K562 (cell line): ENCODE results near the gene KLHL18. TPM values are rescaled to one million over a fixed set of nuclear protein-coding genes. Genes with fewer than 3 reads are reported as not detected.
A peak's percentile ranks its signal among the peaks of the same experiment; 100 is the strongest.

Experiments
- ETV1 ChIP-seq: fragments of 450-650 bp; conservative IDR thresholded peaks from 2 replicates; pipeline ENCODE4 v1.6.1; 2016; ENCODE audit warnings: missing genetic modification characterization, control low read depth, low read depth, missing compliant biosample characterization
- ETV5 ChIP-seq: sonication (generic); formaldehyde crosslinking; IDR thresholded peaks from 2 replicates; pipeline ENCODE4 v1.4.0; 2020; ENCODE audit warnings: low read depth, mild to moderate bottlenecking, missing genetic modification reagents
- HDAC1 ChIP-seq, 2 experiments: fragments of 450-650 bp; IDR thresholded peaks; 2 replicates each; pipeline ENCODE4 v1.6.1; 2016 to 2017; ENCODE audit warnings: inconsistent platforms in 1 of 2, mild to moderate bottlenecking in 1 of 2, moderate library complexity in 1 of 2
- MTA2 ChIP-seq: fragments of 450-650 bp; IDR thresholded peaks from 2 replicates; pipeline ENCODE4 v1.6.1; 2016; ENCODE audit warnings: low read depth
- MTA3 ChIP-seq: fragments of 450-650 bp; formaldehyde crosslinking; IDR thresholded peaks from 2 replicates; pipeline ENCODE4 v1.6.1; 2017; ENCODE audit warnings: mild to moderate bottlenecking, borderline replicate concordance
- NEUROD1 ChIP-seq: fragments of 150-350 bp; IDR thresholded peaks from 2 replicates; pipeline ENCODE4 v1.6.1; 2014; ENCODE audit warnings: borderline replicate concordance, low read length, low read depth; ENCODE audit not compliant: partially characterized antibody
- NR2C2 ChIP-seq, 2 experiments: fragments of 200-800 bp in 1 of 2; sonication (Bioruptor generic) in 1 of 2; sonication (generic) in 1 of 2; formaldehyde crosslinking in 1 of 2; IDR thresholded peaks; 2 replicates each; pipeline versions ENCODE4 v1.6.1 to v1.8.0; 2016 to 2022; ENCODE audit warnings: mild to moderate bottlenecking in 1 of 2, missing compliant biosample characterization in 1 of 2, missing genetic modification characterization in 1 of 2, missing genetic modification reagents in 1 of 2
- PHF20 ChIP-seq: fragments of 450-650 bp; IDR thresholded peaks from 2 replicates; pipeline ENCODE4 v1.6.1; 2018; ENCODE audit not compliant: partially characterized antibody
- SIX5 ChIP-seq, 2 experiments: IDR thresholded peaks; 2 replicates each; pipeline ENCODE4 v1.6.1; 2011; ENCODE audit warnings: low read length in 2 of 2, borderline replicate concordance in 1 of 2, low read depth in 1 of 2, mild to moderate bottlenecking in 1 of 2, moderate library complexity in 1 of 2; ENCODE audit not compliant: insufficient read depth in 1 of 2
- ZNF347 ChIP-seq: fragments of 450-650 bp; formaldehyde crosslinking; IDR thresholded peaks from 2 replicates; pipeline ENCODE4 v1.4.0; 2020; ENCODE audit warnings: low read depth, mild to moderate bottlenecking, moderate library complexity
- polyA plus RNA-seq, 8 experiments: library from polyadenylated mRNA; depleted of rRNA in 4 of 8; stranded (reverse) in 5 of 8; unstranded in 3 of 8; fragments of >200 nt; fragmentation: Nextera tagmentation in 2 of 8; fragmentation: Illumina TruSeq in 1 of 8; extraction: Ambion mirVana in 2 of 8; extraction: Trizol in 1 of 8; gene quantifications; 2 replicates each; pipeline versions ENCODE4 v1.2.1 to v1.2.3, GENCODE V29; 2011 to 2014; ENCODE audit warnings: inconsistent platforms in 1 of 8, missing spikeins in 1 of 8
- total RNA-seq, 7 experiments: library from RNA; depleted of rRNA in 6 of 7; stranded (reverse); fragments of >200 nt in 6 of 7; fragmentation: Illumina TruSeq in 2 of 7; extraction: Trizol in 2 of 7; gene quantifications; 2 replicates each; pipeline versions ENCODE4 v1.2.1 to v1.2.3, GENCODE V29; 2011 to 2021; ENCODE audit warnings: low replicate concordance in 1 of 7
- TF ChIP-seq, protein P1 (sequence below): sonication (generic); formaldehyde crosslinking; IDR thresholded peaks from 2 replicates; pipeline ENCODE4 v1.8.1; 2023; ENCODE audit warnings: mild to moderate bottlenecking, missing genetic modification reagents, moderate library complexity
- TF ChIP-seq, protein P2 (sequence below): fragments of 450-650 bp; formaldehyde crosslinking; IDR thresholded peaks from 2 replicates; pipeline ENCODE4 v1.4.0; 2022; ENCODE audit warnings: missing genetic modification characterization
- TF ChIP-seq, protein P3 (sequence below): fragments of 450-650 bp; conservative IDR thresholded peaks from 2 replicates; pipeline ENCODE4 v1.6.1; 2016; ENCODE audit warnings: missing genetic modification characterization, low read depth, mild to moderate bottlenecking, control low read depth, missing compliant biosample characterization

Gene KLHL18
- total and polyA plus RNA-seq, 9 of the 15 experiments (the other 6 are each of a cell fraction or from before 2014, with no cell fraction given): 26.7 to 97.5 (median 48.7) TPM

DNA sequence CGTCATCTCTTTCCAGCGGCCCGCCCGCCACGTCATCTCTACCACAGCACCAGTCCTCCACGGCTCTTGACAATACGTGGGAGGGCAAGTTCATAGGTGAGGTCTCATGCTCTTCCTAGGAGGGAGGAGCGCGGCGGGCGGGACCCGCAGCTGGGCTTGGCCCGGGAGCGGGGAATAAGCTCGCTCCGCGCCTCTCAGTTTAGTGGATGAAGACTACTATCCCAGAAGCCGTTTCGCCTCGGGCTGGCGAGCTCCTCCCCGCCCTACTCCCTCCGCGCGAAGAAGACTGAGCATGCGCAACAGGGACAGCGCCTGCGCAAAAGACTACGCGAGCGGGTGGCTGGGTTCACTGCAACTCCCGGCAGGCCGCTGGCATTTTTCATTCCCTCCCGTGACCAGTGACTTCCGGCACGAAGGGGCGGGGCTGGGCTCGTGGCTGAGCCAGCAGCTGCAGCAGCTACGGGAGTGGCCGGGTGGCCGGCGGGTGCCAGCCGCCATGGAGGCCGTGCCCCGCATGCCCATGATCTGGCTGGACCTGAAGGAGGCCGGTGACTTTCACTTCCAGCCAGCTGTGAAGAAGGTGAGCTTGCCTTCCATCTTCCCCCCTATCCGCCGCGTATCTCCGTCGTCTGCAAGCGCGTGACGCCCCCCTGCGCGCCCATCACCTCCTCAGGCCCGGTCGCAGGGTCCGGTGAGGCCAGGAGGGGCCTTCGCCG lies 98.0 kb downstream of the KLHL18 start, which contains the start of gene PTPN23 (continued):
- TF ChIP-seq HDAC1 (IDR thresholded peaks at IDR 0.05): peak in 1 of 2 experiments; percentile 97; a peak in 2 of 4 replicates
- no peak for TF ChIP-seq MTA2
- TF ChIP-seq NEUROD1: peak; percentile 55
- TF ChIP-seq PHF20: peak; percentile 86
- peak; percentile 90 for TF ChIP-seq NR2C2 (CRISPR knock-in tag; IDR thresholded peaks at IDR 0.05)
- peak; percentile 97 for TF ChIP-seq NR2C2 (tag; IDR thresholded peaks at IDR 0.05)
- peak; percentile 95 for TF ChIP-seq ETV5 (CRISPR knock-in tag)
- TF ChIP-seq, protein P1, sequence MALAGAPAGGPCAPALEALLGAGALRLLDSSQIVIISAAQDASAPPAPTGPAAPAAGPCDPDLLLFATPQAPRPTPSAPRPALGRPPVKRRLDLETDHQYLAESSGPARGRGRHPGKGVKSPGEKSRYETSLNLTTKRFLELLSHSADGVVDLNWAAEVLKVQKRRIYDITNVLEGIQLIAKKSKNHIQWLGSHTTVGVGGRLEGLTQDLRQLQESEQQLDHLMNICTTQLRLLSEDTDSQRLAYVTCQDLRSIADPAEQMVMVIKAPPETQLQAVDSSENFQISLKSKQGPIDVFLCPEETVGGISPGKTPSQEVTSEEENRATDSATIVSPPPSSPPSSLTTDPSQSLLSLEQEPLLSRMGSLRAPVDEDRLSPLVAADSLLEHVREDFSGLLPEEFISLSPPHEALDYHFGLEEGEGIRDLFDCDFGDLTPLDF: peak; percentile 78; the same call in 1 of the 2 replicates
- no peak for TF ChIP-seq ZNF347 (CRISPR knock-in tag)
- TF ChIP-seq, protein P2, sequence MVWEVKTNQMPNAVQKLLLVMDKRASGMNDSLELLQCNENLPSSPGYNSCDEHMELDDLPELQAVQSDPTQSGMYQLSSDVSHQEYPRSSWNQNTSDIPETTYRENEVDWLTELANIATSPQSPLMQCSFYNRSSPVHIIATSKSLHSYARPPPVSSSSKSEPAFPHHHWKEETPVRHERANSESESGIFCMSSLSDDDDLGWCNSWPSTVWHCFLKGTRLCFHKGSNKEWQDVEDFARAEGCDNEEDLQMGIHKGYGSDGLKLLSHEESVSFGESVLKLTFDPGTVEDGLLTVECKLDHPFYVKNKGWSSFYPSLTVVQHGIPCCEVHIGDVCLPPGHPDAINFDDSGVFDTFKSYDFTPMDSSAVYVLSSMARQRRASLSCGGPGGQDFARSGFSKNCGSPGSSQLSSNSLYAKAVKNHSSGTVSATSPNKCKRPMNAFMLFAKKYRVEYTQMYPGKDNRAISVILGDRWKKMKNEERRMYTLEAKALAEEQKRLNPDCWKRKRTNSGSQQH (CRISPR knock-in tag): 0 out of 2 replicates have a peak, but pooled peaks have one; percentile 76
- TF ChIP-seq ETV1 (tag): peak; percentile 97
- TF ChIP-seq MTA3: 0 out of 2 replicates have a peak, but pooled peaks have one; percentile 70
- TF ChIP-seq SIX5 (IDR thresholded peaks at IDR 0.05; ENCODE audit: borderline replicate concordance in 1 of 2, insufficient read depth in 1 of 2, low read depth in 1 of 2, low read length in 2 of 2): peak; percentile 56 to 62; a peak in 3 of 4 replicates
- TF ChIP-seq, protein P3, sequence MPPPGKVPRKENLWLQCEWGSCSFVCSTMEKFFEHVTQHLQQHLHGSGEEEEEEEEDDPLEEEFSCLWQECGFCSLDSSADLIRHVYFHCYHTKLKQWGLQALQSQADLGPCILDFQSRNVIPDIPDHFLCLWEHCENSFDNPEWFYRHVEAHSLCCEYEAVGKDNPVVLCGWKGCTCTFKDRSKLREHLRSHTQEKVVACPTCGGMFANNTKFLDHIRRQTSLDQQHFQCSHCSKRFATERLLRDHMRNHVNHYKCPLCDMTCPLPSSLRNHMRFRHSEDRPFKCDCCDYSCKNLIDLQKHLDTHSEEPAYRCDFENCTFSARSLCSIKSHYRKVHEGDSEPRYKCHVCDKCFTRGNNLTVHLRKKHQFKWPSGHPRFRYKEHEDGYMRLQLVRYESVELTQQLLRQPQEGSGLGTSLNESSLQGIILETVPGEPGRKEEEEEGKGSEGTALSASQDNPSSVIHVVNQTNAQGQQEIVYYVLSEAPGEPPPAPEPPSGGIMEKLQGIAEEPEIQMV (tag): no peak
